H1 (cell line): Measurements from ENCODE around the gene ELFN1. TPM values are rescaled to one million over a fixed set of nuclear protein-coding genes. Genes with fewer than 3 reads are reported as not detected.

ENCODE experiments used
- CTCF ChIA-PET: fragments of 300-600 bp; sonication (Branson Sonifier 250); formaldehyde crosslinking; loops from one replicate; lab custom pipeline; 2021; ENCODE audit not compliant: partially characterized antibody; lab: Charles Lee
- POLR2A ChIA-PET: fragments of 300-600 bp; sonication (Branson Sonifier 250); formaldehyde crosslinking; loops from one replicate; lab custom pipeline; 2021; ENCODE audit warnings: inconsistent platforms; ENCODE audit not compliant: partially characterized antibody; lab: Charles Lee
- DNase-seq, 2 experiments: peaks; one replicate each; pipeline versions ENCODE4 v3.0.0 to v3.0.0-alpha.2; 2010 to 2022; ENCODE audit warnings: low spot score in 2 of 2, low read depth in 1 of 2, mixed read lengths in 1 of 2
- FAIRE-seq: peaks from 2 replicates; lab custom pipeline; 2011; peaks lifted over from hg19 to GRCh38; lab: Jason Lieb, UNC
- H2AFZ ChIP-seq: 2 replicates; pipeline ENCODE4 v1.8.1; 2012; ENCODE audit warnings: low read length, inconsistent platforms
- H2AK5ac ChIP-seq: 2 replicates; pipeline ENCODE4 v1.6.1; 2013; ENCODE audit warnings: low read depth, low read length
- H2BK120ac ChIP-seq: replicated peaks from 2 replicates; pipeline ENCODE3; 2013; ENCODE audit warnings: low read depth, low read length, inconsistent platforms
- H2BK12ac ChIP-seq: 2 replicates; pipeline ENCODE4 v1.6.1; 2013; ENCODE audit warnings: low read depth, low read length
- H2BK15ac ChIP-seq: 2 replicates; pipeline ENCODE4 v1.6.1; 2013; ENCODE audit warnings: low read length
- H2BK20ac ChIP-seq: 2 replicates; pipeline ENCODE4 v1.6.1; 2013; ENCODE audit warnings: low read length
- H2BK5ac ChIP-seq: 2 replicates; pipeline ENCODE4 v1.6.1; 2013; ENCODE audit warnings: low read depth, low read length
- H3K14ac ChIP-seq: 2 replicates; pipeline ENCODE4 v1.6.1; 2013; ENCODE audit warnings: inconsistent platforms; ENCODE audit not compliant: insufficient read length
- H3K18ac ChIP-seq: 2 replicates; pipeline ENCODE4 v1.6.1; 2013; ENCODE audit warnings: low read length; ENCODE audit errors: extremely low read depth
- H3K23ac ChIP-seq: 2 replicates; pipeline ENCODE4 v1.6.1; 2013; ENCODE audit warnings: inconsistent platforms; ENCODE audit not compliant: insufficient read length
- H3K23me2 ChIP-seq: 2 replicates; pipeline ENCODE4 v1.6.1; 2013; ENCODE audit warnings: low read depth, low read length
- H3K27ac ChIP-seq: 2 replicates; pipeline ENCODE4 v1.6.1; 2011; ENCODE audit warnings: low read depth, low read length, inconsistent platforms
- H3K27me3 ChIP-seq, 4 experiments: replicated peaks in 1 of 4; 1 replicate in 1 of 4; 2 replicates in 3 of 4; pipeline versions ENCODE4 v1.6.1 to v1.8.1; 2011 to 2013; ENCODE audit warnings: low read length in 3 of 4, mild to moderate bottlenecking in 3 of 4, inconsistent platforms in 2 of 4, mixed read lengths in 2 of 4, moderate library complexity in 1 of 4; ENCODE audit not compliant: control insufficient read depth in 3 of 4, insufficient read depth in 3 of 4; ENCODE audit errors: extremely low read depth in 1 of 4
- H3K36me3 ChIP-seq, 4 experiments: 2 replicates each; pipeline versions ENCODE4 v1.6.1 to v1.8.1; 2011 to 2013; ENCODE audit warnings: mild to moderate bottlenecking in 4 of 4, low read length in 3 of 4, moderate library complexity in 2 of 4, control low read depth in 1 of 4, inconsistent platforms in 1 of 4; ENCODE audit not compliant: insufficient read depth in 4 of 4, control insufficient read depth in 2 of 4
- H3K4ac ChIP-seq: replicated peaks from 2 replicates; pipeline ENCODE3; 2013; ENCODE audit warnings: low read length, low read depth, mixed read lengths, inconsistent platforms; ENCODE audit not compliant: insufficient read length
- H3K4me1 ChIP-seq, 4 experiments: replicated peaks in 1 of 4; 1 replicate in 1 of 4; 2 replicates in 3 of 4; pipeline versions ENCODE4 v1.6.1 to v1.8.1; 2011 to 2013; ENCODE audit warnings: low read length in 3 of 4, inconsistent platforms in 2 of 4, mixed read lengths in 1 of 4; ENCODE audit not compliant: insufficient read depth in 4 of 4, control insufficient read depth in 3 of 4
- H3K4me2 ChIP-seq, 2 experiments: 2 replicates each; pipeline versions ENCODE4 v1.6.1 to v1.8.1; 2011 to 2013; ENCODE audit warnings: low read depth in 2 of 2, low read length in 2 of 2, control low read depth in 1 of 2, inconsistent platforms in 1 of 2, mild to moderate bottlenecking in 1 of 2; ENCODE audit not compliant: insufficient read depth in 1 of 2
- H3K4me3 ChIP-seq, 4 experiments: fragments of 200-600, 300-600 bp in 1 of 4; sonication (generic), shearing (Covaris generic), sonication (Bioruptor Twin) in 1 of 4; 2 replicates each; pipeline versions ENCODE4 v1.5.1 to v1.8.1; 2011 to 2016; ENCODE audit warnings: low read length in 4 of 4, low read depth in 3 of 4, control low read depth in 2 of 4, inconsistent platforms in 2 of 4, mild to moderate bottlenecking in 2 of 4, mixed read lengths in 1 of 4, moderate library complexity in 1 of 4; ENCODE audit not compliant: insufficient read depth in 2 of 4; ENCODE audit errors: extremely low read depth in 1 of 4
- H3K56ac ChIP-seq: replicated peaks from 2 replicates; pipeline ENCODE3; 2013; ENCODE audit warnings: low read depth, mild to moderate bottlenecking, mixed read lengths, low read length, inconsistent platforms; ENCODE audit not compliant: insufficient read length
- H3K79me1 ChIP-seq: 2 replicates; pipeline ENCODE4 v1.6.1; 2013; ENCODE audit warnings: low read depth, low read length, control low read depth
- H3K79me2 ChIP-seq, 2 experiments: 2 replicates each; pipeline versions ENCODE4 v1.6.1 to v1.8.1; 2012 to 2013; ENCODE audit warnings: low read length in 2 of 2, mild to moderate bottlenecking in 2 of 2, inconsistent platforms in 1 of 2; ENCODE audit not compliant: insufficient read depth in 2 of 2, control insufficient read depth in 1 of 2
- H3K9ac ChIP-seq, 4 experiments: replicated peaks in 1 of 4; 1 replicate in 1 of 4; 2 replicates in 3 of 4; pipeline versions ENCODE4 v1.6.1 to v1.8.1; 2011 to 2013; ENCODE audit warnings: low read depth in 3 of 4, low read length in 3 of 4, control low read depth in 2 of 4, mild to moderate bottlenecking in 2 of 4, moderate library complexity in 2 of 4, inconsistent platforms in 1 of 4; ENCODE audit errors: extremely low read depth in 1 of 4
- H3K9me3 ChIP-seq, 2 experiments: 2 replicates each; pipeline versions ENCODE4 v1.6.1 to v1.8.1; 2012 to 2013; ENCODE audit warnings: mild to moderate bottlenecking in 2 of 2, moderate library complexity in 2 of 2, control low read depth in 1 of 2, inconsistent platforms in 1 of 2, low read depth in 1 of 2, low read length in 1 of 2, mixed read lengths in 1 of 2; ENCODE audit not compliant: insufficient read depth in 2 of 2
- H4K20me1 ChIP-seq, 2 experiments: replicated peaks in 1 of 2; 2 replicates each; pipeline versions ENCODE3 to v1.8.1; 2011 to 2013; ENCODE audit warnings: inconsistent platforms in 2 of 2, low read length in 2 of 2, mild to moderate bottlenecking in 1 of 2; ENCODE audit not compliant: insufficient read depth in 2 of 2, control insufficient read depth in 1 of 2
- H4K5ac ChIP-seq: 2 replicates; pipeline ENCODE4 v1.6.1; 2013; ENCODE audit warnings: low read length, low read depth, mixed read lengths, inconsistent platforms; ENCODE audit not compliant: insufficient read length
- H4K8ac ChIP-seq: 2 replicates; pipeline ENCODE4 v1.8.0; 2013; ENCODE audit warnings: mild to moderate bottlenecking, moderate library complexity, low read length, inconsistent platforms; ENCODE audit not compliant: insufficient read depth; ENCODE audit errors: extremely low read depth
- H4K91ac ChIP-seq: replicated peaks from 2 replicates; pipeline ENCODE3; 2013; ENCODE audit warnings: low read length, mixed read lengths, inconsistent platforms; ENCODE audit not compliant: insufficient read length
- CTBP2 ChIP-seq: IDR thresholded peaks from 2 replicates; pipeline ENCODE4 v1.7.0; 2011; ENCODE audit warnings: borderline replicate concordance, mild to moderate bottlenecking, moderate library complexity, mixed read lengths, low read length; ENCODE audit not compliant: insufficient read depth, insufficient read length
- PHF8 ChIP-seq: fragments of 200-600 bp; sonication (generic); conservative IDR thresholded peaks from 2 replicates; pipeline ENCODE4 v1.7.1; 2012; ENCODE audit warnings: low read depth, mild to moderate bottlenecking, inconsistent platforms, low read length, moderate library complexity
- SP2 ChIP-seq: IDR thresholded peaks from 2 replicates; pipeline ENCODE4 v1.6.1; 2012; ENCODE audit warnings: mild to moderate bottlenecking, low read length, inconsistent platforms
- SP4 ChIP-seq: IDR thresholded peaks from 2 replicates; pipeline ENCODE4 v1.6.1; 2012; ENCODE audit warnings: low read length, inconsistent platforms
- YY1 ChIP-seq: IDR thresholded peaks from 2 replicates; pipeline ENCODE4 v1.6.1; 2011; ENCODE audit warnings: low read depth, mild to moderate bottlenecking, low read length
- WGBS, 2 experiments: shearing (Covaris generic) in 1 of 2; methylation state at CpG; one replicate each; pipeline versions ENCODE4 v1.1.6 to v1.1.7; 2013 to 2015; ENCODE audit warnings: low lambda C conversion rate in 2 of 2, mixed read lengths in 2 of 2, inconsistent platforms in 1 of 2, low coverage in 1 of 2, missing lambda C conversion rate in 1 of 2; ENCODE audit not compliant: insufficient replicate concordance in 2 of 2, insufficient coverage in 1 of 2, insufficient read length in 1 of 2; ENCODE audit errors: extremely low coverage in 1 of 2, missing lambda C conversion rate in 1 of 2; 5-methylcytosine and 5-hydroxymethylcytosine counted together
- polyA plus RNA-seq, 7 experiments: library from polyadenylated mRNA; depleted of rRNA in 3 of 7; stranded (reverse) in 5 of 7; unstranded in 2 of 7; fragments of >200 nt in 5 of 7; fragments of 200-250 nt in 2 of 7; gene quantifications; 1 replicate in 5 of 7; 2 replicates in 1 of 7; 4 replicates in 1 of 7; pipeline versions ENCODE4 v1.2.1 to v1.2.3, GENCODE V29; 2011 to 2013; ENCODE audit warnings: missing spikeins in 2 of 7, mixed read lengths in 2 of 7
- total RNA-seq: library from RNA; stranded (reverse); fragmentation: NEBNext Ultra II Directional; extraction: Animal tissue kit (Norgen Biotek cat#: 25700); gene quantifications from 2 replicates; pipeline ENCODE4 v1.2.1, GENCODE V29; 2021

Gene ELFN1
- total and polyA plus RNA-seq, 2 of the 8 experiments (the other 6 are each of a cell fraction or from before 2014, with no cell fraction given), result 2.0 to 4.5 TPM

- Histone ChIP-seq H3K56ac (no peak overlapping the region), H2BK15ac (peak overlapping the region; percentile 92; the same call in 1 of the 2 replicates), H3K9me3 (peaks cover 10 to 11% of the 10 kb centered on the region in 2 experiments), H3K79me1 (no peaks in the 10 kb centered on the region), H2BK120ac (no peak overlapping the region), H3K4me1 (peaks cover 0 to 23% (median 21%) of the 10 kb centered on the region in 4 experiments; a peak in 6 of 7 replicates), H2BK20ac (peak overlapping the region; percentile 90), H2BK5ac (peak overlapping the region; percentile 87; the same call in 1 of the 2 replicates), H4K8ac (peak overlapping the region; percentile 43; the same call in 1 of the 2 replicates), H3K23me2 (no peaks in the 10 kb centered on the region), H3K4me2 (peak overlapping the region; percentile 11 to 22; a peak in 1 of 4 replicates), H3K4me3 (no peak overlapping the region), H4K20me1 (no peaks in the 10 kb centered on the region), H4K91ac (no peak overlapping the region), H3K27me3 (no peaks in the 10 kb centered on the region), H3K9ac (no peak overlapping the region), H3K79me2 (no peaks in the 10 kb centered on the region), H3K36me3 (no peaks in the 10 kb centered on the region), H3K14ac (no peak overlapping the region), H2AFZ (no peak overlapping the region), H3K4ac (no peak overlapping the region), H4K5ac (no peak overlapping the region), H3K18ac (peak overlapping the region; percentile 60; the same call in 1 of the 2 replicates), H3K23ac (no peak overlapping the region), H2BK12ac (peak overlapping the region; percentile 75; the same call in 1 of the 2 replicates), H3K27ac (no peak overlapping the region), H2AK5ac (peak overlapping the region; percentile 32; the same call in 1 of the 2 replicates)
- WGBS, 2 experiments, result 80% methylated on average over 29 of the region's 33 CpGs; no CpG with 5 or more reads in 1 of the 2 experiments
- CTCF ChIA-PET, result interaction anchor here (0.6 to 0.9 kb wide), 3 partner anchors 44 to 139 kb away, joined by 3 read pairs; no protein-coding TSS in a partner anchor
- FAIRE-seq, result no peak
- POLR2A ChIA-PET, result interaction anchor here (1.2 to 1.5 kb wide), 3 partner anchors 19 to 137 kb away, joined by 3 to 5 read pairs (median 3); no protein-coding TSS in a partner anchor
- TF ChIP-seq SP4, result 0 out of 2 replicates have a peak, but pooled peaks have one; percentile 62
- no peak for TF ChIP-seq YY1
- TF ChIP-seq CTBP2, result peak; percentile 51
- no peak for TF ChIP-seq PHF8
- TF ChIP-seq SP2, result no peak
- no peak for DNase-seq
Measured at GRCh38 chr7:1713502-1714484, 43.7 kb downstream of the ELFN1 start.
